HL-60 (cell line): ENCODE measurements around the gene PDGFRA.

Experiments used
- DNase-seq, 2 experiments: peaks; one replicate each; pipeline ENCODE4 v3.0.0-alpha.2; 2010 to 2020; ENCODE audit warnings: low read depth in 1 of 2, low spot score in 1 of 2
- H3K27ac ChIP-seq: fragments of 250-450 bp; sonication (Bioruptor Pico); replicated peaks from 2 replicates; pipeline ENCODE4 v1.5.1; 2020; ENCODE audit warnings: mild to moderate bottlenecking, moderate library complexity
- H3K27me3 ChIP-seq: fragments of 250-450 bp; sonication (Bioruptor Pico); 2 replicates; pipeline ENCODE4 v1.5.1; 2021; ENCODE audit warnings: mild to moderate bottlenecking, moderate library complexity; ENCODE audit not compliant: insufficient read depth, poor library complexity, severe bottlenecking
- H3K4me3 ChIP-seq: replicated peaks from 2 replicates; pipeline ENCODE4 v1.5.1; 2011; ENCODE audit warnings: mild to moderate bottlenecking, control low read depth, low read length; ENCODE audit not compliant: insufficient read depth
- GABPA ChIP-seq: IDR thresholded peaks from 2 replicates; pipeline ENCODE4 v1.6.1; 2012; ENCODE audit warnings: low read depth
- POLR2AphosphoS5 ChIP-seq: IDR thresholded peaks from 2 replicates; pipeline ENCODE4 v1.6.1; 2012; ENCODE audit warnings: low read depth
- REST ChIP-seq: IDR thresholded peaks from 2 replicates; pipeline ENCODE4 v1.6.1; 2012; ENCODE audit warnings: low read depth; ENCODE audit not compliant: insufficient replicate concordance
- SPI1 ChIP-seq: IDR thresholded peaks from 2 replicates; pipeline ENCODE4 v1.6.1; 2012; ENCODE audit warnings: low read depth, mild to moderate bottlenecking, borderline replicate concordance
- TF ChIP-seq, protein P1 (sequence below): IDR thresholded peaks from one replicate; pipeline ENCODE4 v1.5.1; 2011; ENCODE audit warnings: low read length, control low read depth, inconsistent platforms; ENCODE audit not compliant: insufficient read depth

The PDGFRA gene

DNA sequence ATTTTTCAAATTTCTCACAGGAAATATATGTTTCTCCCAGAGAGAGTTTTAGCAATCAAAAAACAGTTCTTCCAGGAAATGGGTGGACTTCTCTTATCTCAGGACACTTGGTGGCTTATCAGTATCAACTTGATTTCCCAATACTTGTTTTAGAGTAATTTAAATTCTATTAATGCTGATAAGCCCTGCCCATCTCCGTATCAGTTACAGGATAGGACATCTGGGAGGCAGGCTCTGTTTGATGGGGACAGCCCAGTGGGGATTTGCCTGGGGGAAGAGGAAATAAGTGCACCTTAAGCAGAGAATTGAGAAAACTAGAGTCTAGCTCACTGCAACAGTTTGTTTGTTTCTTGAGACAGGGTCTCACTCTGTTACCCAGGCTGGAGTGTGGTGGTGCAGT is 43.2 kb upstream of the PDGFRA start:
- Histone ChIP-seq H3K27me3 (no peaks in the 10 kb centered on the region), H3K27ac (no peak overlapping the region), H3K4me3 (no peak overlapping the region)
- TF ChIP-seq REST: no peak
- TF ChIP-seq POLR2AphosphoS5: no peak
- DNase-seq: no peak

DNA sequence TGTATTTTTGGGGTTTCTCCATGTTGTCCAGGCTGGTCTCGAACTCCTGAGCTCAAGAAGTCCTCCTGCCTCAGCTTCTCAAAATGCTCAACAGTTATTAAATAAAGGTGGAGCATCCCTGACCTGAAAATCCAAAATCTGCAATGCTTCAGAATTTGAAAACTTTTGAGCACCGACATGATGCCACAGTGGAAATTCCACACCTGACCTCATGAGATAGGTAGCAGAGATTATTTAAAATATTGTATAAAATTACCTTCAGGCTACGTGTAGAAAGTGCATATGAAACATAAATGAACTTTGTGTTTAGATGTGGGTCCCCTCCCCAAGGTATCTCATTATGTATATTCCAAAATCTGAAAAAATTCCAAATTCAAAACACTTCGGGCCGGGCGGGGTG is 42.7 kb upstream of the PDGFRA start:
- Histone ChIP-seq H3K27me3 (no peaks in the 10 kb centered on the region), H3K27ac (no peak overlapping the region), H3K4me3 (no peak overlapping the region)
- TF ChIP-seq POLR2AphosphoS5: no peak
- no peak for TF ChIP-seq REST
- DNase-seq: no peak

GRCh38 chr4:54187148-54187547 is 41.9 kb upstream of the PDGFRA start:
- TF ChIP-seq, protein P1, sequence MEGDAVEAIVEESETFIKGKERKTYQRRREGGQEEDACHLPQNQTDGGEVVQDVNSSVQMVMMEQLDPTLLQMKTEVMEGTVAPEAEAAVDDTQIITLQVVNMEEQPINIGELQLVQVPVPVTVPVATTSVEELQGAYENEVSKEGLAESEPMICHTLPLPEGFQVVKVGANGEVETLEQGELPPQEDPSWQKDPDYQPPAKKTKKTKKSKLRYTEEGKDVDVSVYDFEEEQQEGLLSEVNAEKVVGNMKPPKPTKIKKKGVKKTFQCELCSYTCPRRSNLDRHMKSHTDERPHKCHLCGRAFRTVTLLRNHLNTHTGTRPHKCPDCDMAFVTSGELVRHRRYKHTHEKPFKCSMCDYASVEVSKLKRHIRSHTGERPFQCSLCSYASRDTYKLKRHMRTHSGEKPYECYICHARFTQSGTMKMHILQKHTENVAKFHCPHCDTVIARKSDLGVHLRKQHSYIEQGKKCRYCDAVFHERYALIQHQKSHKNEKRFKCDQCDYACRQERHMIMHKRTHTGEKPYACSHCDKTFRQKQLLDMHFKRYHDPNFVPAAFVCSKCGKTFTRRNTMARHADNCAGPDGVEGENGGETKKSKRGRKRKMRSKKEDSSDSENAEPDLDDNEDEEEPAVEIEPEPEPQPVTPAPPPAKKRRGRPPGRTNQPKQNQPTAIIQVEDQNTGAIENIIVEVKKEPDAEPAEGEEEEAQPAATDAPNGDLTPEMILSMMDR: no peak
- DNase-seq: no peak
- H3K27ac ChIP-seq: no peak overlapping the region
- no peaks in the 10 kb centered on the region for H3K27me3 ChIP-seq
- H3K4me3 ChIP-seq: no peak overlapping the region

DNA sequence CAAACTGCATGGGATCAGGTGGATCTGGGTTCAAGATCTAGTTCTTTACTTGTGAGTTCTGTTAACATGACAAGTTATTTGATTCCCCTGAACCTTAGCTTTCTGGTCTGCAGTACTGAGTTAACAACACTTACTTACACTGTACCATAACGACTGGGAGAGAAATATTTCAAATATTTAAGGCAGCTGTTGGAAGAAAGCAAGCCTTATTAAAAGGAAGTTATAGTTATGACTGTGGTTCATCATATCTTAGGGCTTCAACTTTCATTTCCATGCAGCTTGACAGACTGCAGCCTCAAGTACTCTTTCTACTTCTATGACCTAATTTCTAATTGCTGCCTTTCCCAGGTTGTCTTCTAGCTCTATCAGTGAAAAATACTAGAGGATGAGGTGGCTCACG is 40.0 kb upstream of the PDGFRA start:
- TF ChIP-seq POLR2AphosphoS5: no peak
- no peak for TF ChIP-seq SPI1
- TF ChIP-seq GABPA: no peak
- DNase-seq: no peak

GRCh38 chr4:54192811-54193210 is 36.3 kb upstream of the PDGFRA start:
- H3K27ac ChIP-seq: no peak overlapping the region
- no peak for DNase-seq
- no peaks in the 10 kb centered on the region for H3K27me3 ChIP-seq
- no peak overlapping the region for H3K4me3 ChIP-seq
- no peak for TF ChIP-seq REST

More for the DNA sequence above, 40.0 kb upstream of the PDGFRA start:
- Histone ChIP-seq H3K4me3 (no peak overlapping the region), H3K27me3 (no peaks in the 10 kb centered on the region), H3K27ac (no peak overlapping the region)
